Measurements from ENCODE around the gene RGS5.

GRCh38 chr1:163131981-163132380 lies 70.7 kb downstream of the RGS5 start:
- no peak for TF ChIP-seq CTCF (IDR thresholded peaks at IDR 0.05)
- no peak for TF ChIP-seq POLR2AphosphoS5 (IDR thresholded peaks at IDR 0.05)

All from sigmoid colon (tissue), 4 donors.